SW 1271 (cell line): ENCODE data around the gene PPP1R12C.
"Not testable (repeated sequence)": the region's sequence is repeated elsewhere in the genome, so short reads cannot be mapped to it uniquely, and the experiment has no call there.

Experiments used
- DNase-seq, 2 experiments: peaks; one replicate each; lab custom pipeline; 2025; lab: John Stamatoyannopoulos, UW

PPP1R12C gene

DNA sequence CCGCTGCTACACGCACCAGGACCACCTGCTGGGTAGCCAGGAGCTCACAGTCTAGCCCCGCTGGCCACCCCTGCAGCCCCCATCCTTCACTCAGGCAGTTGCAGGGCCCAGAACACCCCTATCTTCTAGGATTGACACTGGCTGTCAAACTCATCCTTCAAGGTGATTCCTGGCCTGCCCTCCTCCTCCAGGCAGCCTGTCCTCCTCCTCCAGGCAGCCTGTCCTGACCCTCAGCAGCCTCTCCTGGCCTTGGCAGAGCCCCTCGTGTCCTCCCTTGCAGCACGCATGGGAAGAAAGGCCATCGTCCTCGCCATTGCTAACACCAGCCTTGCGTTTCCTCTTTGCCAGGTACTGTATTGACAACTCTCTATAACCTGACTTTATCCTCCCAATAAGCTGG, 45.5 kb downstream of the PPP1R12C start:
- no peak for DNase-seq

- peak in 1 of 2 experiments; percentile 43 for DNase-seq
Measured at GRCh38 chr19:55071129-55071502, 46.3 kb downstream of the PPP1R12C start.

- DNase-seq, result no peak
Measured at GRCh38 chr19:55070466-55071128, 46.8 kb downstream of the PPP1R12C start.

DNA sequence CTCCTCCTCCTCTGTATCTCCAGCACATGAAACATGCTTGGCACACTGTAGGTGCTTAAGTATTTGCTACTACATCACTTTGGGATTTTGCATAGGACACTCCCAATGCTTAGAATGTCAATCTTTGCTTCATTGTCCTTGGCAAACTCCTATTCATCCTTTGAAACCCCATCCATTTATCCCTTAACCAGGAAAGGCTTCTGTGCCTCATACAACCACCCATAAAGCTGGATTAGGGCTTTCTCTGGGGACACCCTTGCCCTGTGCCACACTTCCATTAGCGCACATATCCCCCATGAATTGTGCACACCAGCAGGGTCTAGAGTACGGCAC, 47.6 kb downstream of the PPP1R12C start:
- no peak for DNase-seq

DNA sequence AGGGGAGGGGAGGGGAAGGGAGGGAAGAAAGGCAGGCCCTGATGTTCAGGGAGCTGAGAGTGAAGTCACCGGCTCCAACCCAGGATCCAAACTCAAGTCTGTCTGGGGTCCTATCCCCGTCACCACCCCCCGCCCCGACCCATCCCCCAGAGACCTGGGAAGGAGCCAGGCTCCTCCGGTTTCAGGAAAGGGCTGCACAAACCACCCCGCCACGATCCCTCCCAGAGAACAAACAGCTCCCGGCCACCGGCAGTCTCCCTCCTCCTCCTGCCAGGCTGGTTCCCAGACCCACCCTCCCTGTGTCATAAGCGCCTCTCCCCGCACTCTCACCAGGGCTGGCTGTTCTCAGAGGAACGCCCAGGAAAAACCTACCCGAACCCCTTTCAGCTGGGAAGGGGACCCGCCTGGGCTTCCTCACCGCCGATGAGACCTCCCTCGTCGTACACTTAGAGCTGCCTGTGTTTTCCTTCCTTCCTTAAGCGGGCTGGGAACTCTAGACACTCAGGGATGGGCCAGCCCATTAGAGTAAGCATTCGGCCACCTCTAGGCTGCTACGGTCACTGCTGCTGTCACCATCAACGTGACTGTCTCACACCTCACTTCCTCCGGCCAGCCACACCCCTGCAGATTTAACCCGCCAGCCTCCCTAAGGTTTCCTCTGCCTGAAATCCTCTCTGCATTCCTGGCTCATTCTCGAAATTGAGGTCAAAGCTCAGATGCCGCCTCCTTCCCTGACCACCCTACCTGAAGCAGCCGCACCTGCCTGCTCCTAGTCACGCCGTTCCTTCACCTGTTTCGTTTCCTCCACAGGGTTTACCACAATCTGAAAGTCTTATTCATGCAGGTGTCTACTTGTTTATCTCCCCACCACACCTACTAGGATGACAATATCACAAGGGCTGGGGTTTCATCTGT, 48.2 kb downstream of the PPP1R12C start:
- peak in 1 of 2 experiments; percentile 55 for DNase-seq

GRCh38 chr19:55067869-55068268, 49.6 kb downstream of the PPP1R12C start:
- no peak for DNase-seq

- no peak for DNase-seq
Measured at GRCh38 chr19:55066107-55066709, 51.2 kb downstream of the PPP1R12C start.

- not testable (repeated sequence) for DNase-seq
Measured at GRCh38 chr19:55065516-55065915, 51.9 kb downstream of the PPP1R12C start.

- no peak for DNase-seq
Measured at GRCh38 chr19:55063492-55063843, 54.0 kb downstream of the PPP1R12C start.

GRCh38 chr19:55062735-55063491, 54.5 kb downstream of the PPP1R12C start, which contains the start of gene RDH13:
Gene RDH13, minus strand, starts transcription at chr19:55063148. Its CDS starts 116 bp downstream, at chr19:55063032.
- peak; percentile 59 to 88 for DNase-seq

DNA sequence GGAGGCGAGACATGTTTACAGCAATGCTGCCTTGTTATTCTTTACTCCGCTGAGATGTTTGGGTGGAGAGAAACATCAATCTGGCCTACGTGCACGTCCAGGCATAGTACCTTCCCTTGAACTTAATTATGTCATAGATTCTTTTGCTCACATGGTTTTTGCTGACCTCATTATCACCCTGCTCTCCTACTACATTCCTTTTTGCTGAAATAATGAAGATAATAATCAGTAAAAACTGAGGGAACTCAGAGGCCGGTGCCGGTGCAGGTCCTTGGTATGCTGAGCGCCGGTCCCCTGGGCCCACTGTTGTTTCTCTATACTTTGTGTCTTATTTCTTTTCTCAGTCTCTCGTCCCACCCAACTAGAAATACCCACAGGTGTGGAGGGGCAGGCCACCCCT, 57.1 kb downstream of the PPP1R12C start:
- not testable (repeated sequence) for DNase-seq

- no peak for DNase-seq
Measured at GRCh38 chr19:55058781-55059610, 58.4 kb downstream of the PPP1R12C start.

DNA sequence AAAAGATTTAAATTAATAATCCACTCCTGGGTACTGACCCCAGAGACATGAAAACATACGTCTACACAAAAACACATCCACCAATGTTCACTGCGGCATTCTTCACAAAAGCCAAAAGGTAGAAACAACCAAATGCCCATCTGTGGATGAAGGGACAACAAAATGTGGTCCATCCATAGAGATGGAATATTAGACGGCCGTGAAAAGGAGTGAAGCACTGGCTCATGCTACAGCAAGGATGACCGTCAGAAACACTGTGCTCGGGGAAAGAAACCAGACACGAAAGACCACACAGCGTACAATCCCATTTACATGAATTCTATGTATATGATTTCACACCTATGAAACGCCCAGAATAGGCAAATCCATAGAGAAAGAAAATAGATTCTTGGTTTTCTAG, 60.6 kb downstream of the PPP1R12C start:
- DNase-seq, result no peak

GRCh38 chr19:55053735-55054134, 63.7 kb downstream of the PPP1R12C start:
- no peak for DNase-seq

DNA sequence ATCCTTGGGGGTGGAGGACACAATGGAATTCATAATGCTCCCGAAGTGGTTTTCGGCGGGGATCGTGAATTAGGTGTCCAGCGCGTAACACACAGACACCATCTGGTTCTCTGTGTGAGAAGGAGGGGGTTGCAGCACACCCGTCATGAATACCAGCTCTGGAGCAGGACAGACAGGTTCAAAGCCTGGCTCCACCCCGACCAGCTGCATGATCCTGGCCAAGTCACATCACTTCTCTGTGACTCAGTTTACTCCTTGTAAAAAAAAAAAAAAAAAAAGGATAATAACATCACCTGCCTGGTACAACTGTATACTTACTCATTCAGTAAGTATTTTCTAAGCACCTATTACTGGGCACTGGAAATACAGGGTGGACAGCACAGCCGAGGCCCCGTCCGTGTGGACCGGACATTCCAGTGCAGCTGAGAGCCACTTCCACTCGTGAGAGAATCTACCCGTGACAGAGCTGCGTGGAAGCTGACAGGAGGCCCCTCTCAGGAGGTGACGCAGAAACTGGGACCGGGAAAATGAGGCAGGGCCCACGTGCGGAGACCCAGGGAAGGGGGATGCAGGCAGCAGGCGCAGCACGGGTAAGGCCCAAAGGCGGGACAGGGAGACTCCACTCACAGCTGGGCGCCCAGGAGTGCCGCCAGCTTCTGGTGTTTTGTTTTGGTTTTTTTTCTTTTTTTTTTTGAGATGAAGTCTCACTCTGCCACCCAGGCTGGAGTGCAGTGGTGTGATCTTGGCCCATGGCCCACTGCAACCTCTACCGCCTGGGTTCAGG, 66.5 kb downstream of the PPP1R12C start:
- no peak for DNase-seq

DNA sequence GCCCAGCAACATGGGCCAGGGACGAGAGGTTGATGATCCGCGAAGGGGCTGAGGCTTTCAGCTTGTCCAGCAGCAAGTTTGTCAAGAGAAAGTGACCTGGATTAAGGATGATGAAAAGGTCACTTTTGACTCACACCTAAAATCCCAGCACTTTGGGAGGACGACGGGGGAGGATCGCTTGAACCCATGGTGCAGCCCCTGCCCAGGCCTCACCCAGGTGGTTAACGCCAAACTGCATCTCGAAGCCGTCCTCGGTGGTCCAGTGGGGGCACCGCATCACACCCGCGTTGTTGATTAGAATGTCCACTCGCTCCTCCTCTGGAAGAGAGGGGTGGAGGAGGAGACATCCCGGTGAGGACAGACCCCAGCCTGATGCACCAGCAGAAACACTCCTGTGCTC, 69.0 kb downstream of the PPP1R12C start:
- no peak for DNase-seq

- no peak for DNase-seq
Measured at GRCh38 chr19:55047951-55048350, 69.5 kb downstream of the PPP1R12C start.

GRCh38 chr19:55046975-55047622, 70.3 kb downstream of the PPP1R12C start:
- no peak for DNase-seq

DNA sequence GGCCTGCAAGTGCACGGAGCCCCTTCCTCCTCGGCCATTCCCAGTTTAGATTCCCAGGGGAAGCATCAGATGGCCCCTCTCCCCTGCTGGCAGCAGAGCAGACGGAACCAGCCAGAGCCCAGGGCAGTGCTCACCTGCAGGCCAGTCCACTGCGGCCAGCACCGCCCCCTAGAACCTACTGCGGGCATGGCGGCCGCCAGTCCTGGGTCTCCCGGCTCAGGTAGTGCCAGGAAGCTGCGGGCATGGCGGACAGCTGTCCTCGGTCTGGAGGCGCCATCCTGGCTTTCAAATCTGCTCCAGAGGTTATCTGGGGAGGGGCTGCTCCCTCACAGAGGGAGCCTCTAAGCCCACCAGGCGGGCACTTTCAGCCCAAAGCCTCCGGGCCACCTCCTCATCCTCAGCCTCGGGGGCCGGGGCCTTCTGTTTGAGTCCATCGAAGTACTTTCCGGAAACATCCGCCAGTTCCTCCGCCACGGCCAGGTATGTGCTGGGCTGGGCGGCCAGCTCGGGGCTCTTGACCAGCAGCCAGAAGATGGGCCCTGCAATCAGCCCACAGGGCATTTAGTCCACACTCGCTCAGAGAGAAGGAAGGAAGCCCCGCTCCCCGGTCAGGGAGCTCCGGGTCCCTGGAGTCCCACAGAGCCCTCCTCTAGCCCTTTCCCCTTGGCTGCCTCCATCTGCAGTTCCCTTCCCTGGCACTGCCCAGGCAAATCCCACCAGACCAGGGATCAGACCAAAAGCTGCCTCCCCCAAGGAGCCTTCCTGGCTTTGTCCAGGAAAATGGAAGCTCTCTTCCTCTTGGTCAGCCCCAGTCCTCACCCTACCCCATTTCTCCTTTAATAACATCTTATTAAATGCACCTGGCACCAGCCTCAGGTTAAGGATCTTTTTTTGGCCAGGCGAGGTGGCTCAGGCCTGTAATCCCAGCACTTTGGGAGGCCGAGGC, 72.4 kb downstream of the PPP1R12C start:
- DNase-seq, result no peak
